Measurements from ENCODE around the gene LARGE1.

LARGE1 gene

DNA sequence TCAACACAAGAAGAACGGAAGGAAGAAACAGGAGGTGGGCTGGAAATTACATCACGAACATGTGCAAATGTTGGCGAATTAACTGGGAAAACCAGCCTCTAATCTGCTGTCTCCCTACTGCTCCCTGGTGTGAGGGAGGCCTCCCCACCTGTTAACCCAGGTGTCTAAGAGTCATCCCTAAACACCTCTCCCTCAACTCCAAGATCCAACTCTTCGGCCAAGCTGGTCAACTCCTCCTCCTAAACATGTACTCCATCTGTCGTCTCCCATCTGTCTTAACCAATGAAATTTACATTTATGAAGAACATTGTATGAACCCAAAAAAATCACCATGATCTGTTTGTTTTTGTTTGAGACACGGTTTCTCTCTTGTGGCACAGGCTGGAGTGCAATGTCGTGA, 154.2 kb downstream of the LARGE1 start:
- in situ Hi-C loops (cut with HindIII; ENCODE audit: low pct_ligation_motif_present, low pct_unique_long_range_greater_than_20kb, low sequenced_read_pairs): no loop called here
- no peak for DNase-seq

DNA sequence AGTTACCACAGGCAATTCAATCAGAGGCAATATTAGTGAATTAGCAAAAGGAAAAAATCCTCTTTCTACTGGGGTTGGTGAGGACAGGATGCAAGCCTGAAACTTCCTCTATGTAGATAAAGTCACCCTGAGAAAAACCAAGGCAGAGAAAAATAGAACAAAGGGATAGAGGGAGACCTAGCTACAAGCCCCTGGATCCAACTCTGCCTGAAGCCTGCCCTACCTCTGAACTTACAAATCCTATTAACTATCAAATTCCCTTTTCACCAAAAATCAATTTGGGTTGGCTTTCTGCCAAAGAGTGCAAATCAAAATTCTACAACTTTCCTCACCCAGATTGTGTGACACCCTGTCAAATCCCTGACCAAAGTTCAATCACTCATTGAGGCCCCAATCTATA, 161.3 kb downstream of the LARGE1 start:
- DNase-seq: no peak
- in situ Hi-C loops (cut with HindIII; ENCODE audit: low pct_ligation_motif_present, low pct_unique_long_range_greater_than_20kb, low sequenced_read_pairs): no loop called here

DNA sequence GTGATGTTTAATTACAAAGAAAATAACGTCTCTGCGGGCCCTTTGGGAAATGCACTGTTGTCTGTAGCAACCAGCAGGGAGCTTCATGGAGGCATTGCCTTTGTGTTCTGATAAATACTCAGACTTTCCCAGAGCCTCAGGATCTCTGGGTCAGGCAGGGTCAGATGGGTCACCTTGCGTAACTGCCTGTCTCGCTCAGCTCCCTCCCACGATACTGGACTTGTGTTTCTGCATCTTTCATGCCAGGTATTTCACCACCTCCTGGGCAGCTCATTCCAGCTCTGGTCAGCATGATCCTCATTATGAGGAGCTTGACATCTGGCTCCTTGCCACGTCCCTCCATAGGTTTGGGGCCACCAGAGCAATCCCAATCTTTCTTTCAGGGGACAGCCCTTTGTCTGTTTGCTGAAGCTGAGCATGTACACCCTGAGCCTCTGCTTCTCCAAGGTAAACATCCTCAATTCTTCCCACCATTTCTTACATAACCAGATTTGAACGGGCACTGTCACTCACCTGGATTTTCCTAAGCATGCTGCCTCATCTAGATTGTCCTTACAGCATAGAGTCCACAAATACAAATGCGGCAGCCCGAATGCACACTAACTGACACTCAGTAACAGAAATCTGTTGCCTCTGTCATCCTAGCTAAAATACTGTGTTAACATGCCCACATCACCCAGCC, 162.3 kb downstream of the LARGE1 start:
- in situ Hi-C loops (cut with HindIII; ENCODE audit: low pct_ligation_motif_present, low pct_unique_long_range_greater_than_20kb, low sequenced_read_pairs): no loop called here
- no peak for DNase-seq

DNA sequence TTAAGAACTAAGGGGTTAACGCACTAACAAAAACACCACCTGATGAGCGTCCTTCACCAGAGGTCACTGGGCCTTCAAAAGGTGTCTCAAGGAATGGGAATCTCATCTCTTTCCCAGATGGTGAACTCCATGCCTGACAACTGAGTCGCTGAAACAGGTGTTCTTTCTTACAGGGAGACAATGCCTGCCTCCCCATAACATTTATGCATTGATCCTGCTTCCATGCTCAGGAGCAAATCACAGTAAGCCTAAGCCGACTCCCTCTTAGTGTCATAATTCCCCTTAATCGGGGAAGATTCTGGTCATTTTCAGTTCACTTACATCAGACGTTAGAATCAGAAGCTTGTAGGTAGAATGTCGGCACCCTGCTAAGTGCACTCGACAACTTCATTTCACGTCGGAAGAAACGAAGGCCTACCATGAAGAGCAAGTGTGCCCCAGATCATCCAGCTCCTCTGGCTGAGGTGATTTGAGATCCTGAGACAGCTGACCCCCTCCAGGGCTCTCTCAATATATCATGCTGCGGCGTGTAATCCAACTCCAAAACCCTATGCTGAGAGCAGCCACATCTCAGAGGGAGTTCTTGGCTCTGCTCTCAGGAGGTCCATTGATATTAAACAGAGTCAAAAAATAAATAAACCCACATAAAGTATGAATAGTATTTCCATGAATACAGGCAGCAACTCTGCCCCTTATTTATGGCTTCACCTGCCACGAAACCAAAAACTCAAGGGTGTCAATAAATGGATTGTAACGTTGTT, 163.1 kb downstream of the LARGE1 start:
- no peak for DNase-seq
- in situ Hi-C loops (cut with HindIII; ENCODE audit: low pct_ligation_motif_present, low pct_unique_long_range_greater_than_20kb, low sequenced_read_pairs): no loop called here

DNA sequence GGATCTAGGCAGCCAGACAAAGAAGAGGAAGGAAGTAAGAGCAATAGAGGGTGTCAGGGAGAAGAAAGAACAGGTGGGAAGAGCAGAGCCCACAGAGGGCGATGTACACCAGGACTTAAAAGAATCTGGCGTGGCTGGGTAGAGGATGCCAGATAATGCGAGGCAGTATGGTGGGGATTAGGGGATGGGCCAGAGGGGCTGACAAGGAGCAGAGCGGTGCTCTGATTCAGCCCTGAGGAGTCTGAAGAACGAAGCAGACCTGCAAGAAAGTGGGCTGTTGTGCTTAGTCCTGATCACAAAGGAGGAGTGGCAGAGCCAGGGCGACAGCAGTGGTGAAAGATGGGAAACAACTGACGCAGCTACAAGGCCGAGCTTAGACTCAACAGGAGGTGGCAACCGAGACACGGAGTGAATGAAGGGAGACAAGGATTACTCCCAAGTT, 163.7 kb downstream of the LARGE1 start:
- in situ Hi-C loops (cut with HindIII; ENCODE audit: low pct_ligation_motif_present, low pct_unique_long_range_greater_than_20kb, low sequenced_read_pairs): no loop called here

DNA sequence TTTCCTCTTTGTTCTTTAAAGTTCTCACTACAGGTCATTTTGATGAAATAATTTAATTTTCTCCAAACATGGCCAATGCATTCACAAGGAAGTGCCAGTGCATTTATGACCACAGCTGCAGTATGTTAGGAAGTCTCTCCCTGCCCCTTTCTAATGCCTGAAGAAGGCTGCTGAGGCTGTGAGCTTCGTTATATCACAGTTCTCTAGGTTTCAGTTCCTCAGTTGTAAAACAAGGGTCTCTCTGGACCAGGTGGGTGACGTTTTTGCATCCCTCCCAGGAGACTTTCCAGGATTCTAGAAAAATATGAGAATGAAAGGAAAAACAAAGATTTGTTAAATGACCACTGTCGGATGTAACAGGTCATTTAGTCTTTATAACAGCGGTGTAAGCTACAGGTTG, 171.6 kb downstream of the LARGE1 start:
- no peak for DNase-seq
- in situ Hi-C loops (cut with HindIII; ENCODE audit: low pct_ligation_motif_present, low pct_unique_long_range_greater_than_20kb, low sequenced_read_pairs): no loop called here

More for the DNA sequence above, 163.7 kb downstream of the LARGE1 start:
- no peak for DNase-seq

DNA sequence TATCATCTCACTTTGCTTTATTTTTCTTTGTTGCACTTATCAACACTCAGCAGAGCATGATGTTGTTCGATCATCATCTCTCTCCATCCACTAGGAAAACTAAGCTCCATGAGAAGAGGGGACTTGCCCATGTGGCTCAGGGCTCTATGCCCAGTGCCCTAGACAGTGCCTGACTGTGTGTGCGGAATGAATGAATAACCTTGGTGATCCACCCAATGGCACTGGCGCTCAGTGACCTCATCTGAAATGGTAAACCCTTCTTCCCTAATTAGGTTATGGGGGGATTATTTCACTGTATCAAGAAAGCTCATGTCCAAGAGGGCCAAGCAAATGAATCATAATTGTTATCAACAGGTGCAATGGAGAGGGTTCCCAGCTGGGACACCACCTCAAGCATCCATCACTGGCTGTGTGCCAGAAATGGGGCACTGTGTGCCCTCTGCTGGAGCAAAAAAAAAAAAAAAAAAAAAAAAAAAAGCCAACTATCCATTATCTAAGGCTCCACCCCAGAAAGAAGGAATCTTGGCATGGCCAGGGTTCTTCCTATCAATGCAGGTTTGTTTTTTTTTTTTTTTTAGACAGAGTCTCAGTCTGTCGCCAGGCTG, 172.6 kb downstream of the LARGE1 start:
- in situ Hi-C loops (cut with HindIII; ENCODE audit: low pct_ligation_motif_present, low pct_unique_long_range_greater_than_20kb, low sequenced_read_pairs): no loop called here
- DNase-seq: no peak

DNA sequence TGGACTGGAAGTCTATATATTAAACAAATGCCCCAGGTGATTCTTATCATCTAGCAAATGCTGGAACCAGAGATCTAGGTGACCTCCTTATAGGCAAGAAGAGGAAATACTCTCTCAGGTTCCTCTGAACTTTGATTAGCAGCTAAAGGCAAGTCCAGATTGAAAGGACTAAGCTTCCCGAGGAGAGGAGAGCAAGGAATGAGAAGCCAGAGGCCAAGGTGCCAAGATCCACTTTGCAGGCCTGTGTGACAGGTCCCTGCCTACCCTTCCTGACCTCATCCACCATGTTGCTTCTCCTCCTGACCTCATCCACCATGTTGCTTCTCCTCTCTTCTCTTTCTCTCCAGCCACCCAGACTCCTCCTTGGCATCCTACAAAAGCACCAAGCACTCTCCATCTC, 173.2 kb downstream of the LARGE1 start:
- in situ Hi-C loops (cut with HindIII; ENCODE audit: low pct_ligation_motif_present, low pct_unique_long_range_greater_than_20kb, low sequenced_read_pairs): no loop called here
- DNase-seq: no peak

DNA sequence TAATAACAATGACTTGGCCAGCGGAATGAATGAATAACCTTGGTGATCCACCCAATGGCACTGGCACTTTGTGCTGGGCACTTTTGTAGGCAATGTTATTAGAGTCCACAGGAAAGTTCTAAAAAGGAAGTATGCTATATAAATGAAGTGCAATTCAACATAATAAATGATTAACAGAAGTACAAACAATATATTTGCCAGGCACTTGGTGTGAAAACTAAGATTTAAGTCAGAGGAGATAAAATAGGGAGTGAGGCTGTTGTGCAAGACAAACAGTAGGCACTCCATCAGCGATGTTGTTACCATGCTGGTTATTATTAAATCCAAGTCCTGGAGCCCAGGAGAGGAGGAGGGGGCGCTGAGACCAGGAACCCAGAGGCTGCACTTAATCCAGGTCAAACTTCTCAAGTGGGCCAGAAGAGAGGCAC, 173.8 kb downstream of the LARGE1 start:
- no peak for DNase-seq
- in situ Hi-C loops (cut with HindIII; ENCODE audit: low pct_ligation_motif_present, low pct_unique_long_range_greater_than_20kb, low sequenced_read_pairs): no loop called here

DNA sequence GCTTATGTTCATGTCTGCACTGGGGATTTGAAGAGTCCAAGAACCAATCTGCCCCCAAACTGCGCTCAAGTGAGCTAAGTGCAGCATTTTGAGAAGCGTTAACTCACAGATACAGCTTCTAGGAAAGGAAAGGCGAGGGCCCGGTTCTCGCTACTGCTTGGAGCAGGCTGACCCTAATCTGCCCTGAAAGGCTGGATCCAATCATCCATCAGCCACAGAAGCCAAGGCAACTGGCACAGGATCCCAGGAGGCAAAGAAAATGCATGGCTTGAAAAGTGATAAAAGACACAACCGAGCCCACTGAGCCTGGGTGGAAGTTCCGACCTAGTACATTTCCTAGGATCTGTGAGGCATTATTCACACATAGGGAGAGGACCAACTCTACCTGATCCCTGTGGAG, 174.8 kb downstream of the LARGE1 start:
- no peak for DNase-seq
- in situ Hi-C loops (cut with HindIII; ENCODE audit: low pct_ligation_motif_present, low pct_unique_long_range_greater_than_20kb, low sequenced_read_pairs): no loop called here

DNA sequence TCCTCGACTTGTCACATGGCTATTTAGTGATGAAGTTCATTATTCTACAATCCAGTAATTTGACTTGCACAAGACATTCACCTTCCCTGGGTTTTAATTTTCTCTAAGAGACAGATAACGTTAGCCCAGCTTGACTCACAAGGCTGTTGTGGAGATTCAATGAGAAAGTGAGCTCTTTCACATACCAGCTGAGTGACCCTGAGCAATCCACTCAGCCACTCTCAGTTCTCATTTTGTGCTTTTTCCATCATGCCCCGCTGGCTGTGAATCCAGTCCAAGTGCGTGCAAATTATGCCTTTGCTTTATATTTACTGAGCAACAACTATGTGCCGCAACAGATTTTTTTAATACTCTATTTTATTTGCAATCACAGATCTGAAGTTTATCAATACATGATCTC, 176.5 kb downstream of the LARGE1 start:
- DNase-seq: no peak
- in situ Hi-C loops (cut with HindIII; ENCODE audit: low pct_ligation_motif_present, low pct_unique_long_range_greater_than_20kb, low sequenced_read_pairs): no loop called here

DNA sequence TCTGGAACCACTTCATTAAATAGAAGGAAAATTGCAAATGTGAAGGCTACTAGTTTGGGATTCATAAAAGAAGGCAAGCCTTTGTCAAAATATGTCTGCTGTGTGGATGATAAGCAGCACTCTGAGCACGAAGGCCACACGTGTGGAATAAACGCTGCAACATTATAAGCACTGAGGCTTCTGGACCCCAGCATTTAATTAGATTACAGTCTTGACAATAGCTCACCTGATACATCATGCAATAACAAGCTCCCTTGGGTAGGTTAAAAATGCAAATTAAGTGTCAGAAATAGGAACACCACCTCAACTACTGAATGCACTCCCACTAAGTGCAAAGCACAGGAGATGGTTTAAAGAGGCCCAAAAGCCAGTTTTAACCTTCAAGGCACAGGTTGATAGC, 179.3 kb downstream of the LARGE1 start:
- in situ Hi-C loops (cut with HindIII; ENCODE audit: low pct_ligation_motif_present, low pct_unique_long_range_greater_than_20kb, low sequenced_read_pairs): no loop called here

DNA sequence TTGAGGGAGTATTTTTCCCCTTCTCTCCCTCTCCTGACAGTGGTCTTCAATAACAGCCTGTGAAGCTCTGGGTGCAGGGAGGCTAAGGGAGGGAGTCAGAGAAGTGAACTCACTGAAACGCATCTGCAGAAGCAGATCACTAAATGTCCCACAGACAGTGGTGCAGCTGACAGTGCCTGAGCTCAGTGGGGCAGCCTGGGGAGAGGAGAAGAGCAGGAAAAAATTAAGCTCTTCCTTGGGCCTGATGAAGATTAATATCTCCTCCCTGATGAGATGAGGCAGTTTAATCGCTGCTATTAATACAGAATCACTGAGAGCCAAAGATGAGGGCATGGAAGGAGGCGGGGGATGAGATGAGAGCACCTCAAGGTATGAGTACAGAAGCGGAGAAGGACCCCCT, 180.8 kb downstream of the LARGE1 start:
- DNase-seq: no peak
- in situ Hi-C loops (cut with HindIII; ENCODE audit: low pct_ligation_motif_present, low pct_unique_long_range_greater_than_20kb, low sequenced_read_pairs): no loop called here

More for the DNA sequence above, 179.3 kb downstream of the LARGE1 start:
- DNase-seq: no peak

DNA sequence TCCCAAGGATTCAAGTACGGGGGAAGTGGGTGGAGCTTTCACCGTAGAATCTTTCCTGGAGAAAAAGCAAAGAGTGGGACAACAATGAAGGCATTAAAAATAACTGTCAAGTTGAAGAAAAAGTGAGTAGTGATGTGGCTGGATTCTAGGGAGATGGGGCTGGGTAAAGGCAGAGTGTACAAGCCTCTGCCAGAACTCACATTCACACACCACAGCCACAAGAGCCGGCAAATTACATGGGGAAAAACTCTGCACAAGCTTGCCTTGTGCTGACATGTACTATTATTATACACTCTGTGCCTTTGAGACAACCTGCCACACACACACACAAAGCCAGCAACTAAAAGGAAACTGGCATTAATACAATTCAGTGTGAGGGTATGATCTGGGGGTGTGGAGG, 182.6 kb downstream of the LARGE1 start:
- in situ Hi-C loops (cut with HindIII; ENCODE audit: low pct_ligation_motif_present, low pct_unique_long_range_greater_than_20kb, low sequenced_read_pairs): no loop called here
- no peak for DNase-seq

DNA sequence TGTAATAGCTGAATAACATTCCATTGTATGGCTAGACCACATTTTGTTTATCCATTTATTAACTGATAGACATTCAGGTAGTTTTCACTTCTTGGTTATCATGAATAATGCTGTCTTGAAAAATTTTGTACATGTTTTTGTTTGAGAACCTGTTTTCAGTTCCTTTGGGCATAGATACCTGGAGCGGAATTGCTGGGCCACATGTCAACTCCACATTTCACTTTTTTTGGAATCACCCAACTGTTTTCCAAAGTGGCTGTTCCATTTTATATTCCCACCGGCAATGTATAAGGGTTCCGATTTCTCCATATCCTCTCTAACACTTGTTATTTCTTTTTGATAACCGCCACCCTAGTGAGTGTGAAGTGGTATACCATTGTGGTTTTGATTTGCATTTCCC, 184.3 kb downstream of the LARGE1 start:
- DNase-seq: no peak
- in situ Hi-C loops (cut with HindIII; ENCODE audit: low pct_ligation_motif_present, low pct_unique_long_range_greater_than_20kb, low sequenced_read_pairs): no loop called here

DNA sequence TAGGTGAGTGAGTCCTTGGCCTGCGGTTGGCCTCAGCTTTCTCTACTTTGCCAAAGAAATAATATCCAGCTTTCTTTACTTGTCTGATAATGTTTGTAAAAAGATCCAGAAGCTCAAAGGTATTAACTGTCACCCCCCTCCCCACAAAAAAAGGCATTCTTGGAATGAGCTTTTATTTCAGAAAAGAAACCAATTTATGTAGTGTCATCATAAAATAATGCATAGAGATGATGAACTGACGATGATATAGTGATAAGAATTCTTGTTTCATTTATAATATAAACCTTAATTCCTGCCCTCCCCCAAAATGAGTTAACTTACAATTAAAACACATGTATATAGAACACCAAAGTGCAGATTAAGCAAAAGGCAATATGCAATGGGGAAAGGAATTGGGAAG, 191.4 kb downstream of the LARGE1 start:
- DNase-seq: no peak
- in situ Hi-C loops (cut with HindIII; ENCODE audit: low pct_ligation_motif_present, low pct_unique_long_range_greater_than_20kb, low sequenced_read_pairs): no loop called here

DNA sequence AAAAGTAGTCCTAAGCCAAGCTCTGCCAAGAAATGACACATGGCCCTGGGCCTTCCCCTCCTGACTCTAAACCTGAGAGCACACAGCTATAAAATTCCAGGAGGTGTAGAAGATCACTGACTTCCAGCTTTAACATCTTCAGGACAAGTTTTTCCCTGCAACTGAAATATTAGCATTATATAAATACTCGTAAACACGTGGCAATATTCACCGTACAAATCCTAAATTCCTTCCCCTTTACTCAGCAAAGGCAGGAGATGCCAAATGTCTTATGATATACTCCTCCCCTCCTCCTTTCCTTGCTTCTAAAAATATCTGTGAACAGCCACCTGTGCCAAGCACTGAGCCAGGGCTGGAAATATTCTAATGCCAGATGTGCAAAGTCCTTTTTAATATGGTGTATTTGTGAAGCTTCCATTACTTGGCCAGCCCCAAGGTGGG, 194.0 kb downstream of the LARGE1 start:
- in situ Hi-C loops (cut with HindIII; ENCODE audit: low pct_ligation_motif_present, low pct_unique_long_range_greater_than_20kb, low sequenced_read_pairs): no loop called here
- DNase-seq: no peak

DNA sequence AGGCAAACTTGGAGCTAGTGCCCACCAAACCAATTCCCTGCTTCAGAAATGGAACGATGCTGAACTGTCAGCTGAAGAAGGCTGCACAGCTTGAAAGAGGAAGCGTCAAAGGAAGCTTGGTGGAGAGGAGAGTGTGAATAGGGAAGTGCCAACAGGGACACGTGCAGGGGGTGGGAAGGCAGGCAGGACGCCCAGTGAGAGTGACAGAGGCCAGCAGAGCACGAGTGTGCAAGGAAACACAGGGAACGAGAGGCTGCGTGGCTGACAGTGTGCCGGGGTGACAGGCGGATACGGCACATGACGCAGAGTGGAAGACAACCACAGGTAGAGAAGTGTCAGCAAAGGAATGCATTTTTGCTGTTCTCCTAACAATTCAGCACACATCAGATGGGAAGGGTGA, 196.4 kb downstream of the LARGE1 start:
- no peak for DNase-seq
- in situ Hi-C loops (cut with HindIII; ENCODE audit: low pct_ligation_motif_present, low pct_unique_long_range_greater_than_20kb, low sequenced_read_pairs): no loop called here

DNA sequence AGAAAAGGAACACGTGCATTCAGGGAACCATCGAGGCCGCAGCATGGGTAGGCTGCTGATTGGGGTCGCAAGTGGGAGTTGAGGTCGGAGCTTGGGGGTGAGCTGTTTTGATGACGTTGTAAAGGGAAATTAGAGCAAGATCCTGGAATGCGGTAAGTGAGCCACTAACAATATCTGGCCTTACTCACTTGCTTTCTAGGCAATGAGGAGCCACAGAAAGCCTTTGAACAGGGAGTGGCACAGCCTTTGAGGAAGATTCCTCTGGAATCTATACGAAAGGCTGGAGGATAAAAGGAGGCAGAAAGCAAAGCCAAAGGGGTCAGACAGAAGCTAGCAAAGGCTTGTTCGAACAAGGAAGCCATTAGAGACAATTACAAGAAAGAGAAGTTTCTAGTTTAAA, 197.5 kb downstream of the LARGE1 start:
- in situ Hi-C loops (cut with HindIII; ENCODE audit: low pct_ligation_motif_present, low pct_unique_long_range_greater_than_20kb, low sequenced_read_pairs): no loop called here

More for the DNA sequence above, 197.5 kb downstream of the LARGE1 start:
- no peak for DNase-seq
